A673 (cell line): ENCODE data around the gene FNDC5. TPM values are rescaled to one million over a fixed set of nuclear protein-coding genes. Genes with fewer than 3 reads are reported as not detected.

Experiments used
- BruUV-seq: library from RNA; stranded (reverse); fragments of 400-500 nt; replicated peaks from 2 replicates; lab custom pipeline; 2021; lab: Mats Ljungman, UMichigan
- CTCF ChIA-PET: fragments of 300-600 bp; sonication (Branson Sonifier 250); formaldehyde crosslinking; loops from one replicate; lab custom pipeline; 2022; ENCODE audit warnings: antibody characterized with exemption; lab: Charles Lee
- POLR2A ChIA-PET: fragments of 300-600 bp; sonication (Branson Sonifier 250); formaldehyde crosslinking; loops from one replicate; lab custom pipeline; 2022; ENCODE audit warnings: antibody characterized with exemption; ENCODE audit not compliant: low non-redundant PET; lab: Charles Lee
- DNase-seq: peaks from one replicate; pipeline ENCODE4 v3.0.0-alpha.2; 2015; ENCODE audit warnings: low spot score
- H3K27ac ChIP-seq: fragments of 200-600 bp; sonication (generic); 2 replicates; pipeline ENCODE4 v1.5.1; 2016; ENCODE audit warnings: mixed run types, low read depth, mild to moderate bottlenecking, mixed read lengths, antibody characterized with exemption, low read length; ENCODE audit not compliant: poor library complexity, severe bottlenecking
- H3K27me3 ChIP-seq: fragments of 200-600 bp; sonication (generic); replicated peaks from 2 replicates; pipeline ENCODE4 v1.6.1; 2017; ENCODE audit warnings: mixed run types, low read depth, mild to moderate bottlenecking, mixed read lengths, antibody characterized with exemption, low read length; ENCODE audit not compliant: insufficient read depth, poor library complexity
- H3K36me3 ChIP-seq: fragments of 200-600 bp; sonication (generic); 2 replicates; pipeline ENCODE4 v1.6.1; 2016; ENCODE audit warnings: mixed run types, mild to moderate bottlenecking, mixed read lengths, antibody characterized with exemption, low read length; ENCODE audit not compliant: insufficient read depth, poor library complexity, severe bottlenecking
- H3K4me1 ChIP-seq: fragments of 200-600 bp; sonication (generic); 2 replicates; pipeline ENCODE4 v1.6.1; 2017; ENCODE audit warnings: mixed run types, mild to moderate bottlenecking, mixed read lengths, antibody characterized with exemption, low read length; ENCODE audit not compliant: insufficient read depth, poor library complexity, severe bottlenecking
- H3K4me3 ChIP-seq: fragments of 200-600 bp; sonication (generic); 2 replicates; pipeline ENCODE4 v1.5.1; 2016; ENCODE audit warnings: low read depth, mixed run types, mild to moderate bottlenecking, mixed read lengths, low read length; ENCODE audit not compliant: poor library complexity, severe bottlenecking
- H3K9me3 ChIP-seq: fragments of 200-600 bp; sonication (generic); 2 replicates; pipeline ENCODE4 v1.6.1; 2016; ENCODE audit warnings: mixed run types, low read depth, mild to moderate bottlenecking, mixed read lengths, antibody characterized with exemption, low read length; ENCODE audit not compliant: poor library complexity, severe bottlenecking
- CTCF ChIP-seq: fragments of 300-800, 200-600 bp; sonication (generic); conservative IDR thresholded peaks from 2 replicates; pipeline ENCODE4 v1.5.1; 2017; ENCODE audit warnings: low read depth, mild to moderate bottlenecking, antibody characterized with exemption, low read length, moderate library complexity, mixed read lengths
- EZH2 ChIP-seq: fragments of 200-600 bp; sonication (generic); IDR thresholded peaks from 2 replicates; pipeline ENCODE4 v1.6.1; 2017; ENCODE audit warnings: borderline replicate concordance, low read depth, mild to moderate bottlenecking, mixed read lengths, antibody characterized with exemption, low read length; ENCODE audit not compliant: poor library complexity, severe bottlenecking
- intact Hi-C: fragments of 100-400 bp; cut with micrococcal nuclease; formaldehyde crosslinking; loops from one replicate; pipeline ENCODE4 v1.10.0; 2022; ENCODE audit not compliant: unreplicated experiment
- total RNA-seq: library from RNA; stranded (reverse); gene quantifications from 2 replicates; pipeline ENCODE4 v1.2.3, GENCODE V29; 2021

Gene FNDC5
- total RNA-seq, 1 experiment from 2014 or later = 1.3 TPM

- BruUV-seq = no TSS peak
- Histone ChIP-seq H3K4me3 (peak overlapping the region; percentile 89), H3K27me3 (no peaks in the 10 kb centered on the region), H3K4me1 (peaks cover 21% of the 10 kb centered on the region), H3K27ac (peak overlapping the region; percentile 94), H3K36me3 (peaks cover 10% of the 10 kb centered on the region), H3K9me3 (no peaks in the 10 kb centered on the region)
- no peak for DNase-seq
- intact Hi-C loops = no loop called here
- ChIA-PET POLR2A (no interaction called here), CTCF (no interaction called here)
- TF ChIP-seq CTCF (no peak), EZH2 (no peak)
Observed at GRCh38 chr1:32818804-32819541, 51.7 kb downstream of the FNDC5 start.

- intact Hi-C loops = no loop called here
- DNase-seq = peak; percentile 91
- Histone ChIP-seq H3K27ac (peak overlapping the region; percentile 94), H3K9me3 (no peaks in the 10 kb centered on the region), H3K36me3 (peaks cover 14% of the 10 kb centered on the region), H3K4me1 (peaks cover 21% of the 10 kb centered on the region), H3K4me3 (peak overlapping the region; percentile 89), H3K27me3 (no peaks in the 10 kb centered on the region)
- CTCF ChIA-PET = no interaction called here
- POLR2A ChIA-PET = no interaction called here
- BruUV-seq = TSS peak; percentile 46
- no peak for TF ChIP-seq CTCF
- no peak for TF ChIP-seq EZH2
Observed at GRCh38 chr1:32817815-32818786, 52.6 kb downstream of the FNDC5 start.

- ChIA-PET POLR2A (no interaction called here), CTCF (no interaction called here)
- H3K4me1 ChIP-seq = peaks cover 21% of the 10 kb centered on the region
- H3K9me3 ChIP-seq = no peaks in the 10 kb centered on the region
- H3K27me3 ChIP-seq = no peaks in the 10 kb centered on the region
- H3K4me3 ChIP-seq = peak within 1 kb of the TSS; percentile 89
- H3K36me3 ChIP-seq = peaks cover 14% of the 10 kb centered on the region
- no TSS peak for BruUV-seq
- peak; percentile 99 for DNase-seq
- TF ChIP-seq EZH2 (no peak), CTCF (no peak)
- H3K27ac ChIP-seq = peak within 1 kb of the TSS; percentile 94
- intact Hi-C loops = no loop called here
Observed at GRCh38 chr1:32817159-32817814, 53.4 kb downstream of the FNDC5 start, which contains the start of the genes S100PBP and YARS1. Gene S100PBP, plus strand, starts transcription at chr1:32817653. Its CDS starts 8,447 bp downstream, at chr1:32826100. Gene YARS1, minus strand, starts transcription at chr1:32817358. Its CDS starts 114 bp downstream, at chr1:32817244.
